Measurements from ENCODE around the gene THEM4.

DNA sequence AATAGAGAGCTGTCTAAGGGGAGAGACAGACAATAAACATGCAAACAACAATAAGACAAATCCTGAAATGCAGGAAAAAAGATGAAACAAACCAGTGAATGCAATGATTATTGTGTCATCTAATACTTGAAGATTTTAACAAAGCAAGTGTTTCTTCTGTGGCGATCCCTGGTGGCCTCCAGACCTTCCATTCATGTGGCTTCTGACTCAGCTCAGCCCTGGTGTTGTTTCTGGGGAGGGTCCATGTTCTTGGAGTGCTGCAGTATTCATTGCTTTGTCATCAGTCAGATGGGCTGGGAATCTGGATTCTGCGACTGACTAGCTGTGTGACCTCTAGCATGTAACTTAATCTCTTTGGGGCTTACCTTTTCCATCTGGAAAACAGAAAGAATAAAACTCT, 68.2 kb downstream of the THEM4 start:
- TF ChIP-seq, protein P1, sequence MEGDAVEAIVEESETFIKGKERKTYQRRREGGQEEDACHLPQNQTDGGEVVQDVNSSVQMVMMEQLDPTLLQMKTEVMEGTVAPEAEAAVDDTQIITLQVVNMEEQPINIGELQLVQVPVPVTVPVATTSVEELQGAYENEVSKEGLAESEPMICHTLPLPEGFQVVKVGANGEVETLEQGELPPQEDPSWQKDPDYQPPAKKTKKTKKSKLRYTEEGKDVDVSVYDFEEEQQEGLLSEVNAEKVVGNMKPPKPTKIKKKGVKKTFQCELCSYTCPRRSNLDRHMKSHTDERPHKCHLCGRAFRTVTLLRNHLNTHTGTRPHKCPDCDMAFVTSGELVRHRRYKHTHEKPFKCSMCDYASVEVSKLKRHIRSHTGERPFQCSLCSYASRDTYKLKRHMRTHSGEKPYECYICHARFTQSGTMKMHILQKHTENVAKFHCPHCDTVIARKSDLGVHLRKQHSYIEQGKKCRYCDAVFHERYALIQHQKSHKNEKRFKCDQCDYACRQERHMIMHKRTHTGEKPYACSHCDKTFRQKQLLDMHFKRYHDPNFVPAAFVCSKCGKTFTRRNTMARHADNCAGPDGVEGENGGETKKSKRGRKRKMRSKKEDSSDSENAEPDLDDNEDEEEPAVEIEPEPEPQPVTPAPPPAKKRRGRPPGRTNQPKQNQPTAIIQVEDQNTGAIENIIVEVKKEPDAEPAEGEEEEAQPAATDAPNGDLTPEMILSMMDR (conservative IDR thresholded peaks at IDR 0.05; ENCODE audit: low read length) = no peak
- TF ChIP-seq EZH2phosphoT487 (IDR thresholded peaks at IDR 0.05; ENCODE audit: borderline replicate concordance, low read depth, low read length) = no peak
